GM21717 (cell line): ENCODE data around the gene CCRL2.
"Not testable (repeated sequence)": the region's sequence is repeated elsewhere in the genome, so short reads cannot be mapped to it uniquely, and the experiment has no call there.

Experiments
- ATAC-seq: cut with Tn5 transposase; IDR thresholded peaks from one replicate; pipeline ENCODE4 v1.9.1; 2021; ENCODE audit warnings: mild to moderate bottlenecking, moderate library complexity; ENCODE audit not compliant: unreplicated experiment

The CCRL2 gene

GRCh38 chr3:46427916-46428833, 21.1 kb downstream of the CCRL2 start:
- no peak for ATAC-seq

- ATAC-seq: no peak
These were observed 22.2 kb downstream of the CCRL2 start for GRCh38 chr3:46429250-46429649.

DNA sequence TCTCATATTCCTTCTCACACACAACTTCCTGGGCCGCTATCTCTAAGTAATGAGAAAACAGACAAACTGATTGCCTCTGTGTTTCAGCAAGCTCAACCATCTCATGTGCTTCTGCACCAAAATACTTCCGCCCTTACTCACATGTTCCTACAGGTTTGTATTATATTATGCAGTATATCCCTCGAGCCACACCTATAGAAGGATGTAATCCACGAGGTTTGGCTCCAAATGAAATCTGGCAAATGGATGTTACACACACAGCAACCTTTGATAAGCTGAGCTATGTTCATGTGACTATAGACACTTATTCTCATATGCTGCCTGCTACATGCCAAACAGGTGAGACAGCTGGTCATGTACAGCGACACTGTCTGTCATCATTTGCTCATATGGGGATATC, 22.6 kb downstream of the CCRL2 start:
- no peak for ATAC-seq

- ATAC-seq: not testable (repeated sequence)
These were observed 23.8 kb downstream of the CCRL2 start for GRCh38 chr3:46430879-46431278.

DNA sequence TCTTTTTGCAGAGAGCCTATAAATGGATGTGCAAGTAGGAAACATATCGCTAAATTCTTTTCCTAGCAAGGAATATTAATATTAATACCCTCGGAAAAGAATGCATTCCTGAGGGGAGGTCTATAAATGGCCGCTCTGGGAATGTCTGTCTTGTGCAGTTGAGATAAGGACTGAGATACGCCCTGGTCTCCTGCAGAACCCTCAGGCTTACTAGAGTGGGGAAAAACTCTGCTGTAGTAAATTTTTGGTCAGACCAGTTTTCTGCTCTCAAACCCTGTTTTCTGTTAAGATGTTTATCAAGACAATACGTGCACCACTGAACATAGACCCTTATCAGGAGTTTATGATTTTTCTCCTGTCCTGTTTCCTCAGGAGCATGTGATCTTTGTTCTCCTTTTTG, 24.8 kb downstream of the CCRL2 start:
- ATAC-seq: not testable (repeated sequence)

- ATAC-seq: not testable (repeated sequence)
These were observed 26.1 kb downstream of the CCRL2 start for GRCh38 chr3:46433118-46433517.

DNA sequence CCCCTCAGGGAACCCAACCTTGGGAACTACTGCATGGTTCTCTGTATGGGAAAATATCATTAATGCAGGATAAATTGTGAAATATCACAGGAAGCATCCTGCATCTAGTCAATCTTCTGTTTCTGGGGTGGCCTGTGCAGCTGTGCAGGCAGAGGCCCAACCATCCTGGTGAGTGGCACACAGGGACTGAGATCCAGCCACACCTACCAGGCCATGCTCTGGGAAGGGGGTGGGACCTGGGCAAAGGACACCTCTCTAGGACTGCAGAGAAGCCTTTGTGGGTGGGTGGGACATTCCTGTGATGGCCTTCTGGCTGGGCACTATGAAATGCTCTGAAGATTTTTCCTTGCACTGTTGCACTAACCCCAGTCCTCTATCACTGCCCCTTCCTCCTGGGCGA, 26.8 kb downstream of the CCRL2 start:
- no peak for ATAC-seq

GRCh38 chr3:46435081-46435726, 28.1 kb downstream of the CCRL2 start:
- ATAC-seq: no peak

DNA sequence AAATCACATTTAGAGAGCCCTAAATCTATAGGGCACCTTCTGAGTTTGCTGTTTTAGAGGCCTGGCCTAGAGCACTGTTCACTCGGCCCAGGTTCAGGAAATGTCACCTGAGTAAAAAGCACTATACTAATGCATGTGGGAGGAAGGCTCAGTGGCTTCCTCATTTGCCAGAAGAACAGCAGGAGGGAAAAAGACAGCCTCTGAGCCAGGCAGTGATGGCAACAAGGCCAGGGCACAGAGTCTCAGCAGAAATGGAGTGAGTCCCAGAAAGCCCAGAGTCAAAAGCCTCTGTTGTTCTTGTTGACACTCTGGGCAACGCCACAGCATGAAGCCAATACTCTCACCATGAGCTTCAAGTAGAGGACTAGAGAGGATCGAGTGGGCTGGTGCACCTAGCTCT, 31.8 kb downstream of the CCRL2 start:
- no peak for ATAC-seq

- no peak for ATAC-seq
These were observed 33.7 kb downstream of the CCRL2 start for GRCh38 chr3:46440531-46441294.

DNA sequence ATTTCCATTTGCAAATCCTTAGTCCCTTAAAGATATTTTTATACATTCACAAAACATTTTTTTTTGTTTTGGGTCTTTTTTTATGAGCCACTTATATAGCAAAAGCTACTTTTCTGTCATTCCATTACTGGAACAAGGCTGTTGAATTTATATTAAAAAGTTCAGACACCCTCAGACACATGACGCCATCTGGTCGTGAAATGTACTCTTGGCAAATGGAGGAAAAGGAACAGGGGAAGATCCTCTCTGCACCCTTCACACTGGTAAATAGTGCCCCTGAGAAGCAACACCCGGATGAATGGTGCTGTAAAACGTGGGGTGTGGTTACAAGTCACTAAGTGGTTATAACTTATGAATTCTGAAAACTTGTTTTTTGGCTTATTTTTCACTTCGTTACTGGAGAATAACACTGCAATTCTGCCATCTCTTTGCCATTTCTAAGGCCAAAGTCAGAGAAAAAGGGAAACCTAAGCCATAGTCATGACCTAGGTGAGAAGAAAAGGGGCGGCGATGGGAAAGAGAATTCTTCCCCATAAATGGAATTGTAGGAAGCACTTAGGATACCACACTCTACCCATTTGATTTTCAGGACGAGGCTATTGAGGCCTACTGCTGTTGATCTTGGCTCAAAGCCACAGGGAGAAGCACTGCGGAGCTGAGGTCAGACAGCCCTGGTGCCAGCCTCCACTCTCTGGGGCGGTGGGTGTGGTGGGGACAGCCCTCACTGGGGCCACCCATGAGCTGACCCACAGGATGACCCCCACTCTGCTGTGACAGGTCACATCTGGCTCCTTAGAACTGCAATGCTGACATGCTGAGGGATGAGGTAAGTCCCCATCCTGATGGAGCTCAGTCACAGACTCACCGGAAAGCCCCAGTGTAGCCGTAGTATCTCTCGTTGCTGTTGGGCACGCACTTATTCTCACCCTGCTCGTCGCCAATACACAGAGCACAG, 35.8 kb downstream of the CCRL2 start:
- ATAC-seq: no peak

DNA sequence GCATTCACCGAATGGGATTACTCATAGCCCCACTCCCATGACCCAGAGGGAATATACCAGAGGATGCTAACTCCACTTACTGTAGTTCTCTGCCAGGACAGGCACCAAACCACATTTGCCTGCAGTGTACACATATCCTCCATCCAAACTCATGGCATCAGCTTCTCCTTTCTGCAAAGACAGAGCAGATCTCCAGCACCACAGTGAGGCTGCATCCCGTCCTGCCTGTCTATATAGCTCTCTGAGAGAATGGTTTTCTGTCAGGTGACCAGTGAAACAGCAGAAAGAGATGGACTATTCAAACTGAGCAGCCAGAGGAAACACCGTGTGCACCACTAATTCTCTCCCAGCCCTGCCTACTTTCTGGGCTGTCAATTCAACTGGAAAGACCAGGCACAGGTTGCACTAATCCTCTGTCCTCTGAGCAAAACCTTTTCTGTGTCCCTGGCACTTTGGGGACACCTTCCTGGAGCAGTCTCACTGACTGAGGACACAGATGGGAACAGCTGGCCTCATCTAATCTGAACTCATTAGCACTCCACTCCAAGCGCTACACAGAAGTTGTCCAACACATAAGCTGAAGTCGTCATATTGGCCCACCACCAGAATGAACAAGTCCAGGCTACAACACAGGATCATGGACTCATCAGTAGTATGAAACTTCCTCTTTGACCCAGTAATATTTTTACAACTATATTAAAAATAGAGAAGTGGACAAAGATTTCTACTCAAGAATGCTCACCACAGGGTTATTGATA, 40.3 kb downstream of the CCRL2 start:
- ATAC-seq: no peak

DNA sequence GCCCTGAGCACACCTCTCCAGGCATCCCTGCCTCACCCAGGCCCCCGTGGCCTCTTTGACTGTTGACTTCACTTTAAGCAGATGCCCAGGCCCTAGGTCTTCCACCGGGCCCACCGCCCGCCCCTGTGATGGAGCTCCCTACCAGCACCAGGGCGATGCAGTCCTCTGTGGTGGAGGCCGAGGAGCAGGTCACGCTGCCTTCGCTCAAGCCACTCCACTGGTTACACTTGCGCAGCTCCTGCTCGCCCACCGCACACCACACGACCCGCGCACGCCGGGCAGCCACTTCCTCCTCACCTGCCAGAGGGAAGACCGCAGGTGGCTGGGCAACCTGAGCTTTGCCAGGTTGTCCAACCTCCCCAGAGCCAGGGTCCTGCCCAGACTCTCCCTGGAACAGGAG, 41.7 kb downstream of the CCRL2 start:
- ATAC-seq: no peak

- no peak for ATAC-seq
These were observed 42.9 kb downstream of the CCRL2 start for GRCh38 chr3:46449755-46450552.

DNA sequence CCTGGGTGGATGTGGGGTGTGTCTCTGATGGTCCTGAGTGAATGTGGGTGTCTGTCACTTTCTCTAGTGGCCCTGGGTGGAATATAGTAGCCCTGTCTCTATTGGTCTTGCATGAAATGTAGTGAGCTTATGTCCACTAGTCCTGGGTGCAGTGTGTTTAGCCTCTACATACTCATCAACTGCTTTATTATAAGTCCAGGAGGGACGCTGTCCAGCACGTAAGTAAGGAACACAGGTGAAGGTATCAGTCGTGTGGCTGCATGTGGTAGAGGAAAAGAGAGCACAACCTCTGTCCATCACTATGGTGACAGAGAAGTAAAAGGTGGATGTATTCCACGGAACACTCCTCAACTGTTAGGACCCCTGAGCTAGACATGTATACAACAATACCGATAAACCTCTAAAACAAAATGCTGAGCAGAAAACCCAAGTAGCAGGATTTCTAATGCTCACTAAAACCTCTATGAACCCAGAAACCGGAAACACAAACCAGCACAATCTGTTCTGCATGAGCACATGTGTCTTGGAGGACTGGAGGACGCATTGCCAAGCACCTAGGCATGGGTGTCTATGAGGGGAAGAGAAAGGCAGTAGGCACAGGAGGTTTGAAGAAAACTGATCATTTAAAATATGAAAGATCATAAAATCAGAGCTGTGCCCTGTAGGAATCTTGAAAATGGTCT, 46.6 kb downstream of the CCRL2 start:
- no peak for ATAC-seq

- no peak for ATAC-seq
These were observed 47.1 kb downstream of the CCRL2 start for GRCh38 chr3:46454209-46454595.

DNA sequence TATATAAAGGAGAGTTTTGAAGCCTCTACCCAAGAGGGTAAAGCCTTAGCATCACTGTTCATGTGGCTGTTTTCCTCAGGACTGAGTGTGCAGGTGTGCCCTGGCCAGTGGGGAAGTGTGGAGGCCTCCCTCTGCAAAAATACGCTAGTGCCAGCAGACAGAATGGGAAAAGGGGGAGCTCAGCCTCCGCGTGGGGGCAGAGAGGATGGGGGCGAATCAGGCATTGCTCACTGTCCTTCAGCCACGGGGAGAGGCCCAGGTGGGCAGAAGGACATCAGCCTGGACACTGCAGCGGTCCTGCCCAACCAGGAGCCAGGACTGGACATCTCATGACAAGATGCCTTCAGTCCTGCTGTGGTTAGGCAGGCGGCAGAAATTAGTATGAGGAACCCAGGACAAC, 47.5 kb downstream of the CCRL2 start:
- no peak for ATAC-seq
